Subcutaneous adipose tissue (tissue), 4 donors: ENCODE results near the gene CERS2. TPM values are rescaled to one million over a fixed set of nuclear protein-coding genes. Genes with fewer than 3 reads are reported as not detected.

Experiments used
- total RNA-seq, 4 donors: library from RNA; depleted of rRNA; stranded (reverse); fragments of >200 nt; gene quantifications; one replicate each; pipeline ENCODE4 v1.1.0, GENCODE V29; 2016
- TF ChIP-seq, protein P1 (sequence below): fragments of 450-650 bp; IDR thresholded peaks from one replicate; pipeline ENCODE4 v1.5.1; 2016; ENCODE audit warnings: low read depth, mild to moderate bottlenecking, control low read depth, antibody characterized with exemption, moderate library complexity

Gene CERS2
- total RNA-seq, 4 donors from 2014 or later: 67.4 to 140 (median 112) TPM

DNA sequence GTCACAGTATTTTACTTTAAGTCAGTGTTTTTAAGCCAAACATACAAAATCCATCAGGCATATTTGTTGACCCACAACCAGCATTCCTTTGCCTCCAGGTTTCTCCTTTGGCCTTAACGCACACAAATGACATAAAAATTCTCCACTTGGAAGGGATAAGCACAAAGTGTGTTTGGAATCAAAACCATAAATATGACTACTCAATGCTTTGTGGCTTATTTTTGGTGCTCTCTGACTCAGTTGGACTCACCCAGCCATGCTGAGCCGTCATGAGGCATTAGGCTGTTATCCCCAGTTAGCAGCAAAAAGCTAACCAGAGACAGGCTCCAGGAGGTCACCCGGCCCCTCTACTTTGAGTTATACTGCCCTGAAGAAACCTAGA is 34.6 kb upstream of the CERS2 start:
- TF ChIP-seq, protein P1, sequence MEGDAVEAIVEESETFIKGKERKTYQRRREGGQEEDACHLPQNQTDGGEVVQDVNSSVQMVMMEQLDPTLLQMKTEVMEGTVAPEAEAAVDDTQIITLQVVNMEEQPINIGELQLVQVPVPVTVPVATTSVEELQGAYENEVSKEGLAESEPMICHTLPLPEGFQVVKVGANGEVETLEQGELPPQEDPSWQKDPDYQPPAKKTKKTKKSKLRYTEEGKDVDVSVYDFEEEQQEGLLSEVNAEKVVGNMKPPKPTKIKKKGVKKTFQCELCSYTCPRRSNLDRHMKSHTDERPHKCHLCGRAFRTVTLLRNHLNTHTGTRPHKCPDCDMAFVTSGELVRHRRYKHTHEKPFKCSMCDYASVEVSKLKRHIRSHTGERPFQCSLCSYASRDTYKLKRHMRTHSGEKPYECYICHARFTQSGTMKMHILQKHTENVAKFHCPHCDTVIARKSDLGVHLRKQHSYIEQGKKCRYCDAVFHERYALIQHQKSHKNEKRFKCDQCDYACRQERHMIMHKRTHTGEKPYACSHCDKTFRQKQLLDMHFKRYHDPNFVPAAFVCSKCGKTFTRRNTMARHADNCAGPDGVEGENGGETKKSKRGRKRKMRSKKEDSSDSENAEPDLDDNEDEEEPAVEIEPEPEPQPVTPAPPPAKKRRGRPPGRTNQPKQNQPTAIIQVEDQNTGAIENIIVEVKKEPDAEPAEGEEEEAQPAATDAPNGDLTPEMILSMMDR: no peak

DNA sequence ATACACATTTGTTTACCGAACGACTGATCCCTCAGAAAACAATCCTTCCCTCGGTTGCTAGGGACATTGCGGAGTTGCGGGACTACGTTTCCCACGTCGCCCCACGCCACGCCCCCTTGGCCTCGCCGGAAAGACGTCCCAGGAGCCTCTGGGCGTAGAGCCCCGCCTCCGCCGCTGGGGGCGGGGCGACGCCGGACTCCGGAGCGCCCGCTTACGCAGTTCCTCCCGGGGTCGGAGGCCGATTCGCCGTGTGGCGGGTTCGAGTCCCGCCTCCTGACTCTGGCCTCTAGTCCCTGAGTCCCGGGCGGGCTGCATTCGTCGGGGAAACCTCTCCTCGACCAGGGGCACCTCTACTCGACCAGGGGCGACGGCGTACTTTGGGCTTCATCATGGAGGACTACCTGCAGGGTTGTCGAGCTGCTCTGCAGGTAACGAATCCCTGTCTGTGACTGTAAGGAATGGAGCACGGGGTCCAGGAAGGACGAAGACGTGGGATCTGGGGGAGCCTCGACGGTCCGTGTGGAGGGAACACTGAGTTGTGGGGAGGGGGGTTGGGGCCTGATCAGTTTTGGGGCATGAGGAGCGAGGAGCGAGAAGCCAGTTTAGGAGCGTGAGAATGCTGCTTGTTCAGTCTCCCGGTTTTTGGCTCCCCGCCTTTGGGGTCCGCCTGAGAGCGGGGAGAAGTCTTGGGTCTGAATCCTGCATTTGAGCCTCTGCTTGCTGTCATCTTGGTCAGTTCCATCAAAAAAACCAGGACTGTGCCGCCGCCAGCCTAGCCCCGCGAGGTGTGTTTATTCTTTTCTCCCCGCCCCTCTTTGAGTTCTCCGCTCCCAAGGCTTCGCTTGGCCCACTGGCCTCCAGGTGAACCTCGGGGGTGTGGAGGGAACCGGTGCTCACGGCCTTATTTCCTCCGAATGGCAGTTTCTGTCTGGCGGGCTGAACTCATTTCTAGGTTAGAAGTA is 33.9 kb upstream of the CERS2 start, which contains the start of gene PRUNE1:
TSS of gene PRUNE1 (plus strand) at position 206 of the 962 bp plus-strand sequence. CDS start at position 390, 184 bp downstream.
- TF ChIP-seq, protein P1: no peak

DNA sequence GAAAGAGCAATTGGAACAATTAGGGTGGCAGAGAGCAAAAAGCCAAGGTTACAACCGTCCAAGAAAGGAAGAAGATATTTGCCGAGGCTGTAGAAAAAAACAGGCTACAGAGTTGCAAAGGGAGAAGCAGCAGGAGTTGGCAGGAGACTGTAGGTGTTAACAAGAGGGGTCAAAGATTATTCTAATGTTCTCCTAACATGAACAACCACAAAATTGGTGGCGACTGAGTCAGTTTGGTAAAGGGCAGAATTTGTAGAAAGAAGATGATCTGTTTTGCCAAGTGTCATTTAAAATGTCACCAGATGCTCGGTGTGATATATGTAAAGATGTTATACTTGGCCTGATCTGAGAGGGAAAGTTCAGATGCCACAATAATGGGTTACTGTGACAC is 33.2 kb upstream of the CERS2 start:
- TF ChIP-seq, protein P1: no peak

DNA sequence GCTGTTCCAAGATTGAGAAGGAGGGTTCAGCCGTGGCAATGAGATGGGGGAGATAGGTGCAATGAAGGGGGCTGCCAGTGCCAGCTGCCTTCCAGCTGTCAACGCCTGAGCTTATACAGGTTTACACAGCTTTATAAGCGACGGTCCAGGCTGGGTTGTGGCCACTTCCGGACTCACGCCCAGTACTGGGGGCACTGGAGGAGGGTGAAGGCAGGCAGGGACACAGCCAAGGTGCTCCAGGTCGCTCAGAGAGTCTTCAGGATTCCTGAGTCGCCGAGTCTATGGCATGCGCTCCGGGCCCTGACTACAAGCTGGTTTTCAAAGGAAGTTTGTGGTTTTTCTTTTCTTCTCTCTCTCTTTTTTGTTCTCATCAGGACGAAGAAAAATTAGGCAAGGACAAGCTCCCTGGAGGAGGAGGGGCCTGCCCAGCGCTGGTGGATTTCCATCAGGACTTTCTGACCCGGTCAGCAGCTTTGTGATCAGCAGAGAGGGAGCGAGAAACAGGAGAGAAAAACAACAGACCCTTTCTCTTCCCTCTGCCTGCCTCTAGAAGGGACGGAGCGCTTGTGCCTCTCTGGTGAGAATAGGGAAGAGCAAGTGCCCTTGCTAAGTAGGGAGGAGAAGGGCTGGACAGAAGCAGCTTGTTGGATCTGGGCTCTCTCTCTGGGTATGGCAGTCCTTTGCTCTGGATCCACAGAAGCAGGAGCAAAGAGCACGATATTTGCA is 31.9 kb upstream of the CERS2 start, which contains the start of gene MINDY1:
TSS of gene MINDY1 (minus strand) at position 576 of the 726 bp plus-strand sequence. CDS start 4,285 bp downstream, outside the sequence.
- TF ChIP-seq, protein P1: no peak

DNA sequence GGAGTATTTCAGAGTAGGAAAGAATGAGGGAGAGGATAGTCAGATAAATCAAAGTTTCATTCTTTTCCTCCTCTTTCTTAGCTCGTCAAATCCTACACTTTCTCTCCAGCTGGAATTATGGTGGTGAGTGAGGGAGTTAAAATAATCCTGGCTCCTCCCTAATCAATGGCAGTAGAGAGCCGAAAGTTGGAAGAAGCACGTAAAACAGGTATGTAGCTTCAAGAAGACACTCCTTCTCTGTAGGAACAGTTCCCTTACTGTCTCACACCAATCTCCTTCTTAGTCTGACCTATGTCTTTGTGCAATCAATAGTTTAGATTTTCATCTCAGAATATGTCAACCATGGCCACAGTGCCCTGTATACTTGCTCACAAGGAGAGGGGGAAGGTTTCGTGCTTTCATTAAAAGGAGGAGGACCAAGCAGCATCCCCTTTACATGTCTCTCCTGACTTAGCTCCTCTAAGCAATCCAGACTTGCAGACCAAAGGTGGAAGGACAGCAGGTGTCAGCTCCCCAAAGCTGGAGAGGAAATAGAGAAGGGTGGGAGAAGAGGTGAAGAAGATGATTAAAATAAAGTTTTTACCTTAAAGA is 31.2 kb upstream of the CERS2 start:
- TF ChIP-seq, protein P1: no peak

DNA sequence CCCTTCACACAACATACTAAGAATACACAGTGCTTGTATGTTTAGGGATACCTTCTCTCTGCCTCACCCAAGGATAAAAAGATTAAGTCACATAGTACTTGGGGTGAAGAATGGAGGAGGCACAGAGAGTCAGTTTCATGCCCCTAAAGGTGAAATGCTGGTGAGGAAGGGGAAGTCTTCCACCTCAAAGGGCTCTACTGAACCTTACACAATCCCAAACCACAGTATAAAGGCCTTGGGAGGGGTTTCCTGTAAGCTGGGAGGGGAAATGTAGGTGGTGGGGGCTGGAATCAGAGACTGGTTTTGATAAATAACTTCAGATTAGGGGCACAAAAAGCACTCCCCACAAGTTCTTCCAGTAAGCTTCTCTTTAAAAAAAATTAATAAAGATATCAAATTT is 28.5 kb upstream of the CERS2 start:
- TF ChIP-seq, protein P1: no peak

DNA sequence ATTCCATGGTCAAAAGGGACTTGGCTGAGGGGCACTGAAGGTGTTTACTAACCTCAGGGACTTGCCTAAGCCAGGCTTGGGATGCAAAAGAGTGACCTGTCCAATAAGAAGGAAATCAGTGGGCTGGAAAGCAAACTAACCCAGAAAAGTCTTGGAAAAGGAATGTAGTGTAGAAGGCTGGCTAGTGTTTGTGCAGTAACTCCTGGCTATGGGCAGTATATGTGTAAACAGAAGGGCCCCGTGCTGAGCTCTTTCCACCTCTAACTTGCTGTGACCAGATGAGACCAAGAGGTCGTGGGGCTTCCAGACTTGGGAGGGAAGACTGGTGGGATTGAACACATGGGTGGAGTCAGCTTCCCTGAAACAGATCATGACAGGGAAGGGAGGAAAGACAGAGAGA is 28.0 kb upstream of the CERS2 start:
- TF ChIP-seq, protein P1: no peak
